ENCODE results near the gene KLRK1.
"Not testable (repeated sequence)": the region's sequence is repeated elsewhere in the genome, so short reads cannot be mapped to it uniquely, and the experiment has no call there.

Gene KLRK1

GRCh38 chr12:10361622-10362021 is 28.2 kb downstream of the KLRK1 start:
- DNase-seq = no peak

GRCh38 chr12:10361084-10361483 is 28.8 kb downstream of the KLRK1 start:
- no peak for DNase-seq

GRCh38 chr12:10358969-10359368 is 30.9 kb downstream of the KLRK1 start:
- DNase-seq = no peak

GRCh38 chr12:10358131-10358530 is 31.7 kb downstream of the KLRK1 start:
- DNase-seq = no peak

- DNase-seq = no peak
These were observed 35.3 kb downstream of the KLRK1 start for GRCh38 chr12:10354502-10354901.

- no peak for DNase-seq
These were observed 35.8 kb downstream of the KLRK1 start for GRCh38 chr12:10354071-10354470.

GRCh38 chr12:10351457-10351856 is 38.4 kb downstream of the KLRK1 start:
- not testable (repeated sequence) for DNase-seq

- DNase-seq = no peak
These were observed 47.8 kb downstream of the KLRK1 start for GRCh38 chr12:10341892-10342509.

GRCh38 chr12:10340946-10341345 is 48.9 kb downstream of the KLRK1 start:
- not testable (repeated sequence) for DNase-seq

- DNase-seq = no peak
These were observed 50.6 kb downstream of the KLRK1 start for GRCh38 chr12:10339053-10339840.

- not testable (repeated sequence) for DNase-seq
These were observed 51.4 kb downstream of the KLRK1 start for GRCh38 chr12:10338470-10338869.

- not testable (repeated sequence) for DNase-seq
These were observed 53.6 kb downstream of the KLRK1 start for GRCh38 chr12:10336196-10336595.

GRCh38 chr12:10331642-10332239 is 58.1 kb downstream of the KLRK1 start:
- DNase-seq = no peak

- not testable (repeated sequence) for DNase-seq
These were observed 61.1 kb downstream of the KLRK1 start for GRCh38 chr12:10328691-10329090.
